HUES6 (cell line): Measurements from ENCODE around the gene CIAO3.
"Not testable (repeated sequence)": the region's sequence is repeated elsewhere in the genome, so short reads cannot be mapped to it uniquely, and the experiment has no call there.

Experiments used
- H3K27ac ChIP-seq: 2 replicates; pipeline ENCODE4 v1.7.0; 2013; ENCODE audit warnings: low read depth, mild to moderate bottlenecking, low read length, inconsistent platforms
- H3K27me3 ChIP-seq: 2 replicates; pipeline ENCODE4 v1.6.1; 2013; ENCODE audit warnings: low read length; ENCODE audit not compliant: control insufficient read depth, insufficient read depth
- H3K36me3 ChIP-seq: 2 replicates; pipeline ENCODE4 v1.6.1; 2013; ENCODE audit warnings: low read length; ENCODE audit not compliant: control insufficient read depth, insufficient read depth
- H3K4me1 ChIP-seq: 2 replicates; pipeline ENCODE4 v1.6.1; 2013; ENCODE audit warnings: low read length; ENCODE audit not compliant: control insufficient read depth, insufficient read depth
- H3K4me3 ChIP-seq: 2 replicates; pipeline ENCODE4 v1.5.1; 2013; ENCODE audit warnings: low read depth, low read length
- H3K9ac ChIP-seq: one replicate; pipeline ENCODE4 v1.6.1; 2013; ENCODE audit warnings: mild to moderate bottlenecking, low read length
- H3K9me3 ChIP-seq: 2 replicates; pipeline ENCODE4 v1.6.1; 2013; ENCODE audit warnings: low read depth, low read length; ENCODE audit not compliant: control insufficient read depth, insufficient read depth

The CIAO3 gene

GRCh38 chr16:742894-743293 is 2.1 kb upstream of the CIAO3 start:
- H3K27me3 ChIP-seq, H3K4me1 ChIP-seq, H3K9ac ChIP-seq, H3K36me3 ChIP-seq, H3K9me3 ChIP-seq, H3K4me3 ChIP-seq, H3K27ac ChIP-seq: not testable (repeated sequence)

GRCh38 chr16:741986-742629 is 1.3 kb upstream of the CIAO3 start:
- H3K9me3 ChIP-seq = no peaks in the 10 kb centered on the region
- H3K4me1 ChIP-seq = peaks cover 11% of the 10 kb centered on the region
- no peak overlapping the region for H3K27ac ChIP-seq
- no peak overlapping the region for H3K4me3 ChIP-seq
- H3K27me3 ChIP-seq = no peaks in the 10 kb centered on the region
- peaks cover 4% of the 10 kb centered on the region; the same call in 1 of the 2 replicates for H3K36me3 ChIP-seq
- no peak overlapping the region for H3K9ac ChIP-seq

GRCh38 chr16:740459-740763 is 386 bp downstream of the CIAO3 start:
- peaks cover 19% of the 10 kb centered on the region for H3K36me3 ChIP-seq
- H3K27me3 ChIP-seq = no peaks in the 10 kb centered on the region
- peak overlapping the region; percentile 97 for H3K4me3 ChIP-seq
- peaks cover 11% of the 10 kb centered on the region for H3K4me1 ChIP-seq
- peak overlapping the region; percentile 56 for H3K9ac ChIP-seq
- no peaks in the 10 kb centered on the region for H3K9me3 ChIP-seq
- H3K27ac ChIP-seq = peak overlapping the region; percentile 82

- Histone ChIP-seq H3K9me3 (no peaks in the 10 kb centered on the region), H3K9ac (peak overlapping the region; percentile 56), H3K4me1 (peaks cover 11% of the 10 kb centered on the region), H3K4me3 (peak overlapping the region; percentile 97), H3K36me3 (peaks cover 25% of the 10 kb centered on the region), H3K27ac (no peak overlapping the region), H3K27me3 (no peaks in the 10 kb centered on the region)
Measured at GRCh38 chr16:739560-740458, 988 bp downstream of the CIAO3 start.

GRCh38 chr16:736936-737481 is 3.8 kb downstream of the CIAO3 start:
- Histone ChIP-seq H3K9ac (peak overlapping the region; percentile 6), H3K4me3 (no peak overlapping the region; the same call in 1 of the 2 replicates)

GRCh38 chr16:735982-736453 is 4.8 kb downstream of the CIAO3 start:
- Histone ChIP-seq H3K27ac (no peak overlapping the region), H3K9ac (no peak overlapping the region), H3K36me3 (peaks cover 43% of the 10 kb centered on the region), H3K9me3 (no peaks in the 10 kb centered on the region), H3K27me3 (no peaks in the 10 kb centered on the region), H3K4me1 (peaks cover 11% of the 10 kb centered on the region), H3K4me3 (no peak overlapping the region)

More at GRCh38 chr16:736936-737481, 3.8 kb downstream of the CIAO3 start:
- H3K27me3 ChIP-seq = no peaks in the 10 kb centered on the region
- H3K27ac ChIP-seq = no peak overlapping the region
- peaks cover 41% of the 10 kb centered on the region for H3K36me3 ChIP-seq
- no peaks in the 10 kb centered on the region for H3K9me3 ChIP-seq
- H3K4me1 ChIP-seq = peaks cover 11% of the 10 kb centered on the region

GRCh38 chr16:734981-735881 is 5.6 kb downstream of the CIAO3 start:
- H3K9ac ChIP-seq = no peak overlapping the region
- H3K9me3 ChIP-seq = no peaks in the 10 kb centered on the region
- peaks cover 11% of the 10 kb centered on the region for H3K4me1 ChIP-seq
- no peak overlapping the region for H3K4me3 ChIP-seq
- H3K27ac ChIP-seq = no peak overlapping the region
- H3K36me3 ChIP-seq = peaks cover 50% of the 10 kb centered on the region
- H3K27me3 ChIP-seq = no peaks in the 10 kb centered on the region

GRCh38 chr16:734208-734980 is 6.4 kb downstream of the CIAO3 start:
- Histone ChIP-seq H3K4me1 (peaks cover 8% of the 10 kb centered on the region), H3K27me3 (no peaks in the 10 kb centered on the region), H3K9ac (no peak overlapping the region), H3K9me3 (no peaks in the 10 kb centered on the region), H3K36me3 (peaks cover 52% of the 10 kb centered on the region), H3K4me3 (no peak overlapping the region), H3K27ac (no peak overlapping the region)

GRCh38 chr16:733382-734207 is 7.2 kb downstream of the CIAO3 start:
- Histone ChIP-seq H3K36me3 (peaks cover 52% of the 10 kb centered on the region), H3K27ac (no peak overlapping the region)

More at GRCh38 chr16:733382-734207, 7.2 kb downstream of the CIAO3 start:
- peaks cover 8% of the 10 kb centered on the region for H3K4me1 ChIP-seq
- H3K4me3 ChIP-seq = no peak overlapping the region
- no peaks in the 10 kb centered on the region for H3K27me3 ChIP-seq
- H3K9me3 ChIP-seq = no peaks in the 10 kb centered on the region
- H3K9ac ChIP-seq = no peak overlapping the region
